GM10248 (cell line): ENCODE data around the gene AMBRA1.

Experiments
- CTCF ChIA-PET: fragments of 300-600 bp; sonication (Branson Sonifier 250); formaldehyde crosslinking; extraction: SDS; loops from one replicate; lab custom pipeline; 2021; ENCODE audit warnings: antibody characterized with exemption; lab: Yijun Ruan, JAX
- POLR2A ChIA-PET: fragments of 350-650 bp; sonication (Branson Sonifier 250); formaldehyde crosslinking; extraction: SDS; loops from one replicate; lab custom pipeline; 2020; ENCODE audit warnings: antibody characterized with exemption; lab: Yijun Ruan, JAX
- DNase-seq: peaks from one replicate; pipeline ENCODE4 v3.0.0; 2012; ENCODE audit errors: extremely low spot score
- CTCF ChIP-seq: IDR thresholded peaks from 2 replicates; pipeline ENCODE4 v1.5.1; 2012; ENCODE audit warnings: mild to moderate bottlenecking, low read depth; ENCODE audit errors: extremely low read depth, missing control alignments, control extremely low read depth

Gene AMBRA1

GRCh38 chr11:46529928-46530574 is 63.8 kb downstream of the AMBRA1 start:
- TF ChIP-seq CTCF: no peak
- ChIA-PET POLR2A (no interaction called here), CTCF (interaction anchor here (0.6 to 5.4 kb wide), 58 partner anchors 8 to 239 kb away, joined by 3 to 83 read pairs (median 5); partner anchors contain the start of genes ATG13, CHRM4 and HARBI1)
- no peak for DNase-seq

- peak; percentile 78 for TF ChIP-seq CTCF
- CTCF ChIA-PET: interaction anchor here (0.6 to 5.4 kb wide), 60 partner anchors 9 to 239 kb away, joined by 3 to 83 read pairs (median 5); partner anchors contain the start of genes ATG13, CHRM4 and HARBI1
- POLR2A ChIA-PET: no interaction called here
- DNase-seq: peak; percentile 88
Observed at GRCh38 chr11:46529095-46529905, 64.5 kb downstream of the AMBRA1 start.

GRCh38 chr11:46528445-46529094 is 65.3 kb downstream of the AMBRA1 start:
- POLR2A ChIA-PET: no interaction called here
- no peak for TF ChIP-seq CTCF
- CTCF ChIA-PET: interaction anchor here (0.7 to 5.4 kb wide), 52 partner anchors 9 to 216 kb away, joined by 3 to 83 read pairs (median 6); partner anchors contain the start of genes ATG13, CHRM4 and HARBI1
- DNase-seq: no peak

DNA sequence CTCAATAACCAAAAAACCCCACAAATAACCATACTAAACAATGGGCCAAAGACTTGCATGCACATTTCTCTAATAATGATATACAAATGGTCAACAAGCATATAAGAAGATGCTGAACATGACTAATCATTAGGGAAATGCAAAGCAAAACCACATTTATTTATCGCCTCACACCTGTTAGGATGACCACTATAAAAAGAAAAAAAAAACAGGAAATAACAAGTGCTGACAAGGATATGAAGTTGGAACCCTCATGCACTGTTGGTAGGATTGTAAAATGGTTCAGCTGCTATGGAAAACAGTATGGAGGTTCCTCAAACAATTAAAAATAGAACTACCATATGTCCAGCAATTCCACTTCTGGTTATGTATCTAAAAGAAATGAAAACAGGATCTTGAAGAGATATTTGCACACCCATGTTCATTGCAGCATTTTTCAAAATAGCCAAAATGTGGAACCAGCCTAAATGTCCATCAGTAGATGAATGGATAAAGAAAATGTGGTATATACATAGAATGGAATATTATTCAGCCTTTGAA is 66.2 kb downstream of the AMBRA1 start:
- no peak for TF ChIP-seq CTCF
- DNase-seq: no peak
- ChIA-PET CTCF (interaction anchor here (1.0 kb wide), 1 partner anchor 9 kb away, joined by 3 read pairs; no protein-coding TSS in a partner anchor), POLR2A (no interaction called here)

GRCh38 chr11:46526216-46527215 is 67.3 kb downstream of the AMBRA1 start:
- no peak for TF ChIP-seq CTCF
- no peak for DNase-seq
- CTCF ChIA-PET: interaction anchor here (0.7 to 2.9 kb wide), 4 partner anchors 8 to 175 kb away, joined by 3 to 15 read pairs (median 6); no protein-coding TSS in a partner anchor
- POLR2A ChIA-PET: no interaction called here
